ENCODE data around the gene CLNS1A.

GRCh38 chr11:77592727-77593126 is 44.9 kb downstream of the CLNS1A start:
- TF ChIP-seq CTCF (IDR thresholded peaks at IDR 0.05) (no peak), POLR2A (IDR thresholded peaks at IDR 0.05) (no peak)
